Astrocyte of the cerebellum (primary cell): ENCODE measurements around the gene TSACC.
"Not testable (repeated sequence)": the region's sequence is repeated elsewhere in the genome, so short reads cannot be mapped to it uniquely, and the experiment has no call there.

Experiments
- DNase-seq: peaks from one replicate; pipeline ENCODE4 v3.0.0-alpha.2; 2011; ENCODE audit warnings: low read depth
- H3K4me3 ChIP-seq: 2 replicates; pipeline ENCODE4 v1.5.1; 2011; ENCODE audit warnings: mild to moderate bottlenecking, low read depth, low read length, moderate library complexity
- in situ Hi-C: cut with HindIII; loops from 2 replicates; pipeline ENCODE4 v1.10.0; 2017; ENCODE audit warnings: low sequenced_read_pairs
- TF ChIP-seq, protein P1 (sequence below): IDR thresholded peaks from 2 replicates; pipeline ENCODE4 v1.5.1; 2012; ENCODE audit warnings: low read length, low read depth, moderate library complexity, mild to moderate bottlenecking; ENCODE audit errors: missing control alignments

The TSACC gene

DNA sequence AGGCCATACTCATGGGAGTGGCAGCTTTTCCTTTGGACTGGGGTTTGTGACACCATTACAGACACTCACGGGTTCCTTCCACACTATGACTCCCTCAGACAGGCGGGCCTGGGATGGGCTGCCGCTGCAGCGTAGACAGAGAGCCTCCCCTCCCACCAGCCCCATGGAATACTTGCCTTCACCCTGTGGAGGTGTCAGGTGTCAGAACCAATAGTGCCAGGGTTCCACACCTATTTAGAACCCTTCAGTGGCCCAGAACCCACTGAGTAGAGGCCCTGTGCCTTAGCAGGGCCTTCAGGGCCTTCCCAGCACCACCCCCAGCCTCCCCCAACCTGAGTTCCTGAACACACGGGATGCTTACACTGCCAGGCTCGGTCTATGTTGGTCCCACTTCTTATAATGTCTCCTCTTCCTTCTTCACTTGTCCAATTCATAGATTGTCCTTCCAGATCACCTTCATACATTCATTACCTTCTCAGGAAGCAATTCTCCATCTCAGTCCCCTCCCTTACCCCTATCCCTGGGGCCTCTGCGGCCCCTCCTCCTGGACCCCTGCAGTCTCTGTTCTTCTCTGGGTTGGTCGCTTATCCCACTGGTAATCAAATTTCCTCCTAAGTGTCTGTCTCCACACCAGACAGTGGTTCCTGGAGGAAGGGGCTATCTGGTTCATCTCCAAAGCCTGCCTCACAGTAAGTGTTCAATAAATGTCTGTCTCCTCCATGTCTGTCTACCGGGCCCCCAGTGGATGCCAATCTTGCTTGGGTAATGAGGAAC, 29.2 kb downstream of the TSACC start:
- H3K4me3 ChIP-seq: no peak overlapping the region
- in situ Hi-C loops: no loop called here
- DNase-seq: no peak
- TF ChIP-seq, protein P1, sequence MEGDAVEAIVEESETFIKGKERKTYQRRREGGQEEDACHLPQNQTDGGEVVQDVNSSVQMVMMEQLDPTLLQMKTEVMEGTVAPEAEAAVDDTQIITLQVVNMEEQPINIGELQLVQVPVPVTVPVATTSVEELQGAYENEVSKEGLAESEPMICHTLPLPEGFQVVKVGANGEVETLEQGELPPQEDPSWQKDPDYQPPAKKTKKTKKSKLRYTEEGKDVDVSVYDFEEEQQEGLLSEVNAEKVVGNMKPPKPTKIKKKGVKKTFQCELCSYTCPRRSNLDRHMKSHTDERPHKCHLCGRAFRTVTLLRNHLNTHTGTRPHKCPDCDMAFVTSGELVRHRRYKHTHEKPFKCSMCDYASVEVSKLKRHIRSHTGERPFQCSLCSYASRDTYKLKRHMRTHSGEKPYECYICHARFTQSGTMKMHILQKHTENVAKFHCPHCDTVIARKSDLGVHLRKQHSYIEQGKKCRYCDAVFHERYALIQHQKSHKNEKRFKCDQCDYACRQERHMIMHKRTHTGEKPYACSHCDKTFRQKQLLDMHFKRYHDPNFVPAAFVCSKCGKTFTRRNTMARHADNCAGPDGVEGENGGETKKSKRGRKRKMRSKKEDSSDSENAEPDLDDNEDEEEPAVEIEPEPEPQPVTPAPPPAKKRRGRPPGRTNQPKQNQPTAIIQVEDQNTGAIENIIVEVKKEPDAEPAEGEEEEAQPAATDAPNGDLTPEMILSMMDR: no peak

DNA sequence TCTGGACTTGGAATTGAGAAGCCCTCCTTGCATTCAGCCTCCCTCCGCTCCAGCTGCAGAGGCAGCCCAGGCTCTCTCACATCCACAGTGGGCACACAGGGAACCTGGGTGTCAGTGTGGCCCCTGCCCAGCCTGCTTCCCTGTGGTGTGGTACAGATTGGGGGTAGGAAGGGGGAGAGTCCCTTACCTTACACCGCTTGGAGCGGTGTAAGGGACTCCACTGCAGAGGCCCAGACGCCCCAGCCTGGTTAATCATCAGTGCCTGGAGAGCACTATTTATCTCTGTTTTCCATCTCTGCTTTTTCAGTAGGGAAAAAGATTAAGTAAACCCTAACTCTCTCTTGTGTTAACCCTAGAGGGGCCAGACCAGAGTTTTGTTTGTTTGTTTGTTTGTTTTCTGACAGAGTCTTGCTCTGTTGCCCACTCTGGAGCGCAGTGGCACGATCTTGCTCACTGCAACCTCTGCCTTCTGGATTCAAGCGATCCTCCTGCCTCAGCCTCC, 29.9 kb downstream of the TSACC start:
- in situ Hi-C loops: no loop called here
- no peak for DNase-seq
- no peak overlapping the region for H3K4me3 ChIP-seq
- TF ChIP-seq, protein P1: no peak

DNA sequence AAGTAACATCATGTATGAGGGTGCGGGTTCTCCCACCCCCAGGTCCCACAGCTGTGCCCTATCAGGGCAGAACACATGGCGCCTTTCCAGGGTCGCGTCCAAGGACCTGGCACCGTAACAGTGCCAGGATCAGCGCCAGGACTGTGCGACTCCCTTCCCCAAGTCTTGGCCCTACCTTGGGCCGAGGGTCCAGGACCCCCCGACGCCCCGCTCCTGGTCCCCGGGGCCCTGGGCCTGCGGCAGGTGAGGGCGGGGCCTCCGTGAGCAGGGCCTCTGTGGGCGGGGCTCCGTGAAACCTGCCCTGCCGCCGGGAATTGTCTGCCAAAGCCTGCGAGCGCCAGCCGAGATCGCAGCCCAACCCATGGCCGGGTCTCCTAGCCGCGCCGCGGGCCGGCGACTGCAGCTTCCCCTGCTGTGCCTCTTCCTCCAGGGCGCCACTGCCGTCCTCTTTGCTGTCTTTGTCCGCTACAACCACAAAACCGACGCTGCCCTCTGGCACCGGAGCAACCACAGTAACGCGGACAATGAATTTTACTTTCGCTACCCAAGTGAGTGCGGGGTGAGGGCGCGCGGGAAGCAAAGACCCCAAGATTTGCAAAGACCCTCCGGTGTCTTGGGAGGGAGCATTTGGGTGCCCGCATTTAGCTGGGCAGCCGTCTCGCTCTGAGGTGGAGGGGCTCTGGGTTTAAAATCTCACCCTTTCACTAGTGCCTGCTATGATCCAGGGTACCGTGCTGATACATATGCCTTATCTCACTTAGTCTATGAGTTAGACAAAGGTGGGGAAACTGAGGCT, 30.8 kb downstream of the TSACC start, which contains the start of gene RHBG:
TSS of gene RHBG (plus strand) at position 323 of the 796 bp plus-strand sequence. CDS start at position 362, 39 bp downstream.
- TF ChIP-seq, protein P1: no peak
- peak within 1 kb of the TSS; percentile 25 for H3K4me3 ChIP-seq
- in situ Hi-C loops: no loop called here
- no peak for DNase-seq

DNA sequence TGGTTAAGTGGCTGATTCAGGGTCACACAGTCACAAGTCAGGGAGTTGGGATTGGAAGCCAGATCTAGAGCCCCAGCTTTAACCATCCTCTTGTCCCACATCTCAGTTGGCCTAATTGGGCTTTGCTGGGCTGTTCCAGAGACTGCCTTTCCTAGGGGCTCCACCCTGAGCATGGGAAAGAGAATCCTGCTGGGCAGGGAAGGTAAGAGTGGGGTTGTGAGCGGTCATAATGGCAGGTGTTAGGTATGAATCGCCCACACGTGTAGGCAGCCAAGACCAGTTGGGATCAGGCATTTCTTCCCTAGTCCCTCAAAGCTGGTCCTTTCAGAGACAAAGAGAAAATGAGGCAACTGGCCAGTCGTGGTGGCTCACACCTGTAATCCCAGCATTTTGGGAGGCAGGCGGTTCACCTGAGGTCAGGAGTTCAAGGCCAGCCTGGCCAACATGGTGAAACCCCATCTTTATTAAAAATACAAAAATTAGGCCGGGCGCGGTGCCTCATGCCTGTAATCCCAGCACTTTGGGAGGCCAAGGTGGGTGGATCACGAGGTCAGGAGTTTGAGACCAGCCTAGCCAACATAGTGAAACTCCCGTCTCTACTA, 31.5 kb downstream of the TSACC start:
- not testable (repeated sequence) for DNase-seq, H3K4me3 ChIP-seq
- in situ Hi-C loops: loop anchor here (5.0 kb wide), 1 partner anchor 63 kb away; no protein-coding TSS in a partner anchor

DNA sequence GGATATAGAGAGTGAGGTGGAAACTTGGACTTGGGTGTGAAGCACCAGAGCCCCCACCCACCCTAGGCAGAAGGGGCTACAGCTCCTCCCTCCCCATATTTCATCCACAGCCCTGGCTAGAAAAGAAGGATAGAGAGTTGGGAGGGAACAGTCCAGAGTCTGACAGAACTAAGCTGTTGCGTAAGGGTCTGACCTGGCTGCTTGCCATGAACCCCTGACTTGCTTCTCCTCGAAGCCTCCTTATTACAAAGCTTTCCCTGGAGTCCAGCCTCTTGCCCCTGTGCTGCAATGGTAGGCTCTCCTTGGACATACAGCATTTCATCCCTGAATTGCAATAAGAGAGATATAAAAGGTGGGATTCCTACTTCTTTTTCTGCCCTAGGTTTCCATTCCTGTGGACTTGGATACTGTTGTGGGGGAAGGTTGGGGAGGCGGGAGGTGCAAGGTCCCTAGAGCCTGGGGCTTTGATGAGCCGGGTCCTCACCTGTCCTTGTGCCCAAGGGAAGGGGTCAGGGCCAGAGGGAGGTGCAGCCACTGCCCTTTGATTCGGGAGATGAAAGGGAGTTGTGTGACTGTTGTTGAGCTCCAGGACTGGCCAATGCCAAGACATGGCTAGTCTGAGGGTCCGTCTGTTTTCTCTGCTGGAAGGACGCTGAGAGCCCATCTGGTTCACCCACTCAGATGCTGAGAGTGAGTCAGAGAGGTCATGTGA, 33.4 kb downstream of the TSACC start:
- DNase-seq: no peak
- in situ Hi-C loops: loop anchor here (5.0 kb wide), 1 partner anchor 61 kb away; no protein-coding TSS in a partner anchor
- H3K4me3 ChIP-seq: no peak overlapping the region
- TF ChIP-seq, protein P1: no peak

DNA sequence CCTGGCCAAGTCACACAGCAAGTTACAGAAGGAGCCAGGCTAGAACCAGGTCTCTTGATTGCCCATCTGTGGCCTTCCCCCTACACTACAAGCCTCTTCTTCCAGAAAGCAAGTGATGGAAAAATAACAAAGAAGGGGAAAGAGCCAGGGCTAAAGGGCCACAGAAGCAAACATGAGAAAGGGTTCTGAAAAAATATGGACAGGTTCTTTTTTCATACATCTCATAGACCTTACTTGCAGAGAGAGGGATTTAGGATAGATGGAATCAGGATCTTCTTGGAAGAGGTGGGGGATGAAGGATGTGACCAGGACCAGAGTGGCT, 33.9 kb downstream of the TSACC start:
- in situ Hi-C loops: loop anchor here (5.0 kb wide), 1 partner anchor 60 kb away; no protein-coding TSS in a partner anchor

More for the DNA sequence above, 33.9 kb downstream of the TSACC start:
- TF ChIP-seq, protein P1: no peak
- DNase-seq: no peak
- no peak overlapping the region for H3K4me3 ChIP-seq
